HCT116 (cell line): Measurements from ENCODE around the gene ZMYM4. TPM values are rescaled to one million over a fixed set of nuclear protein-coding genes. Genes with fewer than 3 reads are reported as not detected.

Experiments
- ATAC-seq: fragments of 200-7000 bp; cut with Tn5 transposase; 2 replicates; pipeline ENCODE4 v1.9.1; 2020; ENCODE audit warnings: mild to moderate bottlenecking, moderate library complexity
- BruUV-seq: library from RNA; stranded (reverse); fragments of 400-500 nt; replicated peaks from 2 replicates; lab custom pipeline; 2021; lab: Mats Ljungman, UMichigan
- CTCF ChIA-PET: fragments of 300-600 bp; sonication (Branson Sonifier 250); formaldehyde crosslinking; loops from one replicate; lab custom pipeline; 2021; ENCODE audit warnings: antibody characterized with exemption; lab: Charles Lee
- POLR2A ChIA-PET: fragments of 300-600, 350-600 bp; sonication (Branson Sonifier 250); formaldehyde crosslinking; loops from one replicate; lab custom pipeline; 2021; ENCODE audit warnings: antibody characterized with exemption; lab: Charles Lee
- RAD21 ChIA-PET, 2 experiments: fragments of 300-600 bp; sonication (Branson Sonifier 250); formaldehyde crosslinking; loops; one replicate each; lab custom pipeline; 2023; ENCODE audit warnings: low total read pairs in 2 of 2; ENCODE audit not compliant: uncharacterized antibody in 2 of 2, unreplicated experiment in 2 of 2, low non-redundant PET in 1 of 2; lab: Charles Lee
- DNase-seq: peaks from one replicate; pipeline ENCODE4 v3.0.0-alpha.2; 2010; ENCODE audit warnings: low read depth, low spot score
- H2AFZ ChIP-seq: fragments of 200-600 bp; shearing (Covaris generic), sonication (generic); 2 replicates; pipeline ENCODE4 v1.6.1; 2017; ENCODE audit warnings: low read depth, mixed run types, mixed read lengths, antibody characterized with exemption, low read length; ENCODE audit not compliant: poor library complexity, severe bottlenecking
- H3K27ac ChIP-seq: 2 replicates; pipeline ENCODE4 v1.5.1; 2012; ENCODE audit warnings: low read depth, low read length
- H3K27me3 ChIP-seq: fragments of 200-600 bp; sonication (generic); 2 replicates; pipeline ENCODE4 v1.6.1; 2016; ENCODE audit warnings: mixed run types, low read length, mixed read lengths; ENCODE audit not compliant: insufficient read depth
- H3K36me3 ChIP-seq, 2 experiments: fragments of 200-500 bp in 1 of 2; fragments of 200-600 bp in 1 of 2; sonication (Bioruptor generic) in 1 of 2; sonication (generic) in 1 of 2; 2 replicates each; pipeline versions ENCODE4 v1.5.1 to v1.6.1; 2014 to 2016; ENCODE audit warnings: low read length in 2 of 2, inconsistent platforms in 1 of 2, mixed read lengths in 1 of 2, mixed run types in 1 of 2; ENCODE audit not compliant: insufficient read depth in 2 of 2, control insufficient read depth in 1 of 2
- H3K4me1 ChIP-seq, 2 experiments: fragments of 200-600 bp in 1 of 2; sonication (generic) in 1 of 2; 2 replicates each; pipeline versions ENCODE4 v1.5.1 to v1.6.1; 2012 to 2017; ENCODE audit warnings: low read length in 2 of 2, inconsistent platforms in 1 of 2, mild to moderate bottlenecking in 1 of 2, mixed read lengths in 1 of 2, mixed run types in 1 of 2, moderate library complexity in 1 of 2; ENCODE audit not compliant: insufficient read depth in 2 of 2, control insufficient read depth in 1 of 2
- H3K4me2 ChIP-seq: fragments of 200-600 bp; sonication (generic); 2 replicates; pipeline ENCODE4 v1.6.1; 2017; ENCODE audit warnings: mixed run types, low read length, mixed read lengths
- H3K4me3 ChIP-seq, 2 experiments: fragments of 200-600 bp in 1 of 2; sonication (generic) in 1 of 2; replicated peaks in 1 of 2; 2 replicates each; pipeline ENCODE4 v1.5.1; 2011 to 2016; ENCODE audit warnings: low read length in 2 of 2, control low read depth in 1 of 2, low read depth in 1 of 2, mild to moderate bottlenecking in 1 of 2, mixed read lengths in 1 of 2, mixed run types in 1 of 2
- H3K79me2 ChIP-seq: fragments of 200-600 bp; sonication (generic); 2 replicates; pipeline ENCODE4 v1.6.1; 2017; ENCODE audit warnings: mild to moderate bottlenecking, mixed run types, low read length, moderate library complexity, mixed read lengths; ENCODE audit not compliant: insufficient read depth
- H3K9ac ChIP-seq: fragments of 200-600 bp; sonication (generic); 2 replicates; pipeline ENCODE4 v1.6.1; 2016; ENCODE audit warnings: low read length, mixed read lengths
- H3K9me2 ChIP-seq: fragments of 200-600 bp; sonication (generic), shearing (Covaris generic); 2 replicates; pipeline ENCODE4 v1.6.1; 2017; ENCODE audit warnings: mixed run types, mild to moderate bottlenecking, moderate library complexity; ENCODE audit not compliant: insufficient read depth
- H3K9me3 ChIP-seq, 2 experiments: fragments of 200-500 bp in 1 of 2; fragments of 200-600 bp in 1 of 2; sonication (Bioruptor generic) in 1 of 2; sonication (generic) in 1 of 2; 2 replicates each; pipeline ENCODE4 v1.6.1; 2014 to 2017; ENCODE audit warnings: low read length in 2 of 2, mixed read lengths in 2 of 2, inconsistent platforms in 1 of 2, low read depth in 1 of 2, mild to moderate bottlenecking in 1 of 2, mixed run types in 1 of 2, moderate library complexity in 1 of 2; ENCODE audit not compliant: control insufficient read depth in 1 of 2, insufficient read depth in 1 of 2
- H4K20me1 ChIP-seq: fragments of 200-600 bp; sonication (generic), shearing (Covaris generic); 2 replicates; pipeline ENCODE4 v1.6.1; 2017; ENCODE audit warnings: mixed run types, mild to moderate bottlenecking, moderate library complexity; ENCODE audit not compliant: insufficient read depth
- CBX3 ChIP-seq: IDR thresholded peaks from 2 replicates; pipeline ENCODE4 v1.6.1; 2012; ENCODE audit warnings: low read depth
- CTCF ChIP-seq, 3 experiments: fragments of 200-600 bp in 1 of 3; sonication (generic) in 1 of 3; IDR thresholded peaks in 2 of 3; conservative IDR thresholded peaks in 1 of 3; 2 replicates each; pipeline ENCODE4 v1.5.1; 2012 to 2017; ENCODE audit warnings: low read depth in 2 of 3, low read length in 2 of 3, antibody characterized with exemption in 1 of 3, borderline replicate concordance in 1 of 3, control low read depth in 1 of 3, mild to moderate bottlenecking in 1 of 3, mixed read lengths in 1 of 3, mixed run types in 1 of 3, moderate library complexity in 1 of 3; ENCODE audit not compliant: insufficient read depth in 1 of 3
- ELF1 ChIP-seq: IDR thresholded peaks from 2 replicates; pipeline ENCODE4 v1.6.1; 2012; ENCODE audit warnings: low read depth, borderline replicate concordance
- MAX ChIP-seq: IDR thresholded peaks from 2 replicates; pipeline ENCODE4 v1.6.1; 2012
- POLR2A ChIP-seq: IDR thresholded peaks from 2 replicates; pipeline ENCODE4 v1.7.0; 2011; ENCODE audit warnings: borderline replicate concordance; ENCODE audit not compliant: insufficient read depth, insufficient read length; ENCODE audit errors: extremely low read depth
- POLR2AphosphoS5 ChIP-seq: IDR thresholded peaks from 2 replicates; pipeline ENCODE4 v1.6.1; 2011; ENCODE audit warnings: mild to moderate bottlenecking, low read depth, low read length, moderate library complexity
- RAD21 ChIP-seq: IDR thresholded peaks from 2 replicates; pipeline ENCODE4 v1.6.1; 2012; ENCODE audit warnings: low read depth, mild to moderate bottlenecking
- REST ChIP-seq: IDR thresholded peaks from 2 replicates; pipeline ENCODE4 v1.6.1; 2012; ENCODE audit warnings: low read depth
- SP1 ChIP-seq: IDR thresholded peaks from 2 replicates; pipeline ENCODE4 v1.6.1; 2012; ENCODE audit warnings: low read depth
- SRF ChIP-seq: IDR thresholded peaks from 2 replicates; pipeline ENCODE4 v1.6.1; 2012; ENCODE audit warnings: low read depth
- TCF7L2 ChIP-seq: IDR thresholded peaks from 2 replicates; pipeline ENCODE4 v1.7.0; 2011; ENCODE audit warnings: borderline replicate concordance, inconsistent platforms; ENCODE audit not compliant: insufficient read depth, insufficient read length; ENCODE audit errors: extremely low read depth
- ZFX ChIP-seq: fragments of 450-650 bp; IDR thresholded peaks from 2 replicates; pipeline ENCODE4 v1.6.1; 2017
- intact Hi-C: fragments of 100-400 bp; cut with micrococcal nuclease; formaldehyde crosslinking; loops from 2 replicates; pipeline ENCODE4 v1.10.0; 2022
- total RNA-seq: library from RNA; stranded (reverse); gene quantifications from one replicate; pipeline ENCODE4 v1.2.1, GENCODE V29; 2021; ENCODE audit not compliant: unreplicated experiment

Gene ZMYM4
- total RNA-seq, 1 experiment from 2014 or later = 58.0 TPM

- CTCF ChIA-PET = no interaction called here
- H2AFZ ChIP-seq = no peak overlapping the region
- no peak for ATAC-seq
- H3K36me3 ChIP-seq = no peaks in the 10 kb centered on the region
- no peak overlapping the region for H3K9ac ChIP-seq
- no peak overlapping the region for H3K27ac ChIP-seq
- H3K9me2 ChIP-seq = no peaks in the 10 kb centered on the region
- DNase-seq = no peak
- no peaks in the 10 kb centered on the region for H3K27me3 ChIP-seq
- H3K4me2 ChIP-seq = no peak overlapping the region
- BruUV-seq = no TSS peak
- H3K4me3 ChIP-seq = no peak overlapping the region
- H3K9me3 ChIP-seq = no peaks in the 10 kb centered on the region
- intact Hi-C loops = no loop called here
- no peaks in the 10 kb centered on the region for H3K4me1 ChIP-seq
- RAD21 ChIA-PET = no interaction called here
- TF ChIP-seq POLR2AphosphoS5 = no peak
- TF ChIP-seq ELF1 = no peak
- TF ChIP-seq CTCF (IDR thresholded peaks at IDR 0.05 in 2 of 3, conservative IDR thresholded peaks at IDR 0.05 in 1 of 3; ENCODE audit: borderline replicate concordance in 1 of 3, insufficient read depth in 1 of 3, low read depth in 2 of 3, low read length in 2 of 3) = no peak
- no peak for TF ChIP-seq TCF7L2
- no peaks in the 10 kb centered on the region for H3K79me2 ChIP-seq
- POLR2A ChIA-PET = no interaction called here
- no peaks in the 10 kb centered on the region for H4K20me1 ChIP-seq
Observed at GRCh38 chr1:35261412-35262120, 6.9 kb upstream of the ZMYM4 start.

DNA sequence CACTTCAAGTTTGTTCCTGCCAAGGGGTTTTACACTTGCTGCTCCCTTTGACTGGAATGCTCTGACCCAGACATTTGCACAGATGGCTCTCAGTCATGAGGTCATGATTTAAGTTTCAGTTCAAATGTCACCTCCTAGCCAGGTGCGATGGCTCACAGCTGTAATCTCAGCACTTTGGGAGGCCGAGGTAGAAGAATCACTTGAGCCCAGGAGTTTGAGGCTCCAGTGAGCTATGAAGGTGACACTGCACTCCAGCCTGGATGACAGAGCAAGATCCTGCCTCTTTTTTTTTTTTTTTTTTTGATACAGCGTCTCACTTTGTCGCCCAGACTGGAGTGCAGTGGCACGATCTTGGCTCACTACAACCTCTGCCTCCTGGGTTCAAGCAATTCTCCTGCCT is 4.5 kb upstream of the ZMYM4 start:
- ATAC-seq (no peak), DNase-seq (no peak)
- no TSS peak for BruUV-seq
- Histone ChIP-seq H3K9me3 (no peaks in the 10 kb centered on the region), H3K4me2 (no peak overlapping the region), H3K4me3 (no peak overlapping the region), H4K20me1 (no peaks in the 10 kb centered on the region), H3K27ac (no peak overlapping the region), H3K36me3 (no peaks in the 10 kb centered on the region), H2AFZ (no peak overlapping the region), H3K9me2 (peaks cover 4% of the 10 kb centered on the region; the same call in 1 of the 2 replicates), H3K79me2 (peaks cover 4% of the 10 kb centered on the region; the same call in 1 of the 2 replicates), H3K4me1 (peaks cover 2 to 8% of the 10 kb centered on the region in 2 experiments; a peak in 3 of 4 replicates), H3K27me3 (no peaks in the 10 kb centered on the region), H3K9ac (no peak overlapping the region)
- ChIA-PET POLR2A (interaction anchor here (0.7 kb wide), 1 partner anchor 71 kb away, joined by 3 read pairs; the partner anchor contains the start of gene SFPQ), CTCF (no interaction called here), RAD21 (no interaction called here)
- intact Hi-C loops = no loop called here
- TF ChIP-seq TCF7L2 (no peak), CBX3 (no peak), MAX (no peak), POLR2AphosphoS5 (no peak), RAD21 (no peak), POLR2A (no peak), SRF (no peak), SP1 (no peak), ELF1 (no peak), ZFX (no peak), REST (no peak)
